SK-N-SH (cell line): ENCODE results near the gene ATCAY. TPM values are rescaled to one million over a fixed set of nuclear protein-coding genes. Genes with fewer than 3 reads are reported as not detected.

Experiments used
- CTCF ChIA-PET: fragments of 300-600, 350-600 bp; formaldehyde crosslinking; extraction: SDS; loops from one replicate; lab custom pipeline; 2021; lab: Yijun Ruan, JAX
- POLR2A ChIA-PET: fragments of 350-600 bp; sonication (Branson Sonifier 250); formaldehyde crosslinking; extraction: SDS; loops from one replicate; lab custom pipeline; 2020; ENCODE audit warnings: antibody characterized with exemption, inconsistent platforms; lab: Yijun Ruan, JAX
- DNase-seq: peaks from one replicate; pipeline ENCODE4 v3.0.0; 2012
- H2AFZ ChIP-seq: fragments of 200-600 bp; sonication (generic); 2 replicates; pipeline ENCODE4 v1.8.1; 2016; ENCODE audit warnings: antibody characterized with exemption, mild to moderate bottlenecking, low read depth
- H3F3A ChIP-seq: fragments of 200-600 bp; sonication (generic); replicated peaks from 2 replicates; pipeline ENCODE3; 2016; ENCODE audit warnings: antibody characterized with exemption, mild to moderate bottlenecking; ENCODE audit not compliant: insufficient read depth
- H3K27ac ChIP-seq, 2 experiments: fragments of 200-500 bp in 1 of 2; fragments of 200-600 bp in 1 of 2; sonication (Bioruptor generic) in 1 of 2; sonication (generic), shearing (Covaris generic) in 1 of 2; 2 replicates each; pipeline versions ENCODE4 v1.5.1 to v1.6.1; 2014 to 2016; ENCODE audit warnings: low read depth in 2 of 2, inconsistent platforms in 1 of 2, low read length in 1 of 2, mild to moderate bottlenecking in 1 of 2, mixed read lengths in 1 of 2
- H3K27me3 ChIP-seq: fragments of 200-600 bp; sonication (generic), shearing (Covaris generic); 2 replicates; pipeline ENCODE4 v1.6.1; 2016; ENCODE audit warnings: mixed run types; ENCODE audit not compliant: insufficient read depth
- H3K36me3 ChIP-seq, 2 experiments: fragments of 200-500 bp in 1 of 2; fragments of 200-600 bp in 1 of 2; sonication (Bioruptor generic) in 1 of 2; sonication (generic) in 1 of 2; replicated peaks in 1 of 2; 2 replicates each; pipeline versions ENCODE3 to v1.5.1; 2014 to 2016; ENCODE audit warnings: low read length in 1 of 2, mild to moderate bottlenecking in 1 of 2; ENCODE audit not compliant: insufficient read depth in 2 of 2, control insufficient read depth in 1 of 2
- H3K4me1 ChIP-seq, 2 experiments: fragments of 200-500 bp in 1 of 2; fragments of 200-600 bp in 1 of 2; sonication (Bioruptor generic) in 1 of 2; sonication (generic), shearing (Covaris generic) in 1 of 2; 2 replicates each; pipeline versions ENCODE4 v1.5.1 to v1.6.1; 2014 to 2016; ENCODE audit warnings: low read depth in 1 of 2, low read length in 1 of 2, mixed run types in 1 of 2; ENCODE audit not compliant: insufficient read depth in 2 of 2, control insufficient read depth in 1 of 2
- H3K4me2 ChIP-seq: fragments of 200-600 bp; sonication (generic), shearing (Covaris generic); 2 replicates; pipeline ENCODE4 v1.6.1; 2017; ENCODE audit warnings: mixed run types
- H3K4me3 ChIP-seq, 2 experiments: fragments of 200-500 bp in 1 of 2; fragments of 200-600 bp in 1 of 2; sonication (Bioruptor generic) in 1 of 2; sonication (generic), shearing (Covaris generic) in 1 of 2; 2 replicates each; pipeline versions ENCODE4 v1.5.1 to v1.8.1; 2014 to 2016; ENCODE audit warnings: low read depth in 2 of 2, inconsistent platforms in 1 of 2, low read length in 1 of 2, mild to moderate bottlenecking in 1 of 2, mixed read lengths in 1 of 2, moderate library complexity in 1 of 2
- H3K79me2 ChIP-seq: fragments of 200-600 bp; sonication (generic); 2 replicates; pipeline ENCODE4 v1.8.1; 2017; ENCODE audit warnings: mild to moderate bottlenecking; ENCODE audit not compliant: insufficient read depth
- H3K9ac ChIP-seq: fragments of 200-600 bp; sonication (generic); 2 replicates; pipeline ENCODE4 v1.6.1; 2017; ENCODE audit warnings: mixed run types
- H3K9me2 ChIP-seq: fragments of 200-600 bp; sonication (generic); 2 replicates; pipeline ENCODE4 v1.6.1; 2017; ENCODE audit warnings: mixed run types
- H3K9me3 ChIP-seq: fragments of 200-600 bp; sonication (generic); 2 replicates; pipeline ENCODE4 v1.6.1; 2017; ENCODE audit warnings: mixed run types, mild to moderate bottlenecking, moderate library complexity
- H4K20me1 ChIP-seq: fragments of 200-600 bp; sonication (generic); 2 replicates; pipeline ENCODE4 v1.6.1; 2017; ENCODE audit warnings: mild to moderate bottlenecking, mixed run types; ENCODE audit not compliant: insufficient read depth
- FOSL2 ChIP-seq: IDR thresholded peaks from 2 replicates; pipeline ENCODE4 v1.4.0; 2012; ENCODE audit warnings: low read depth, mild to moderate bottlenecking, moderate library complexity, borderline replicate concordance
- FOXJ3 ChIP-seq: sonication (generic); formaldehyde crosslinking; IDR thresholded peaks from 2 replicates; pipeline ENCODE4 v1.5.1; 2020; ENCODE audit warnings: mild to moderate bottlenecking, missing genetic modification reagents
- FOXM1 ChIP-seq: IDR thresholded peaks from 2 replicates; pipeline ENCODE4 v1.4.0; 2012; ENCODE audit warnings: low read depth, mild to moderate bottlenecking
- GATA2 ChIP-seq: sonication (generic); formaldehyde crosslinking; IDR thresholded peaks from 2 replicates; pipeline ENCODE4 v1.5.0; 2020; ENCODE audit warnings: mild to moderate bottlenecking, missing genetic modification reagents
- NRF1 ChIP-seq: IDR thresholded peaks from 2 replicates; pipeline ENCODE4 v1.6.1; 2012; ENCODE audit warnings: low read depth, mild to moderate bottlenecking, low read length
- REST ChIP-seq: IDR thresholded peaks from 2 replicates; pipeline ENCODE4 v1.6.1; 2012; ENCODE audit warnings: mild to moderate bottlenecking, low read depth, low read length, moderate library complexity
- RXRA ChIP-seq: IDR thresholded peaks from 2 replicates; pipeline ENCODE4 v1.4.0; 2012; ENCODE audit warnings: low read depth, mild to moderate bottlenecking, borderline replicate concordance
- SIN3A ChIP-seq: IDR thresholded peaks from 2 replicates; pipeline ENCODE4 v1.6.1; 2012; ENCODE audit warnings: low read depth, mild to moderate bottlenecking, low read length, moderate library complexity, borderline replicate concordance
- USF2 ChIP-seq: fragments of 150-350 bp; IDR thresholded peaks from 2 replicates; pipeline ENCODE4 v1.6.1; 2017; ENCODE audit warnings: antibody characterized with exemption, low read length, low read depth, borderline replicate concordance
- ZBTB33 ChIP-seq: IDR thresholded peaks from 2 replicates; pipeline ENCODE4 v1.4.0; 2012; ENCODE audit warnings: low read depth, borderline replicate concordance
- WGBS: methylation state at CpG from one replicate; pipeline ENCODE4 v1.1.6; 2017; ENCODE audit warnings: low lambda C conversion rate; 5-methylcytosine and 5-hydroxymethylcytosine counted together
- polyA plus RNA-seq, 3 experiments: library from polyadenylated mRNA; depleted of rRNA; stranded (reverse); fragments of >200 nt; gene quantifications; 2 replicates each; pipeline ENCODE4 v1.2.3, GENCODE V29; 2012
- TF ChIP-seq, protein P1 (sequence below): IDR thresholded peaks from 2 replicates; pipeline ENCODE4 v1.4.0; 2012; ENCODE audit warnings: low read depth, borderline replicate concordance
- TF ChIP-seq, protein P2 (sequence below): fragments of 150-350 bp; IDR thresholded peaks from 2 replicates; pipeline ENCODE4 v1.6.1; 2016; ENCODE audit warnings: mild to moderate bottlenecking, low read depth, low read length

ATCAY gene
- polyA plus RNA-seq, 1 of the 3 experiments (the other 2 are of a cell fraction) = 0.84 TPM

GRCh38 chr19:3931041-3931440 lies 50.6 kb downstream of the ATCAY start (continued):
- TF ChIP-seq ZBTB33 = no peak
- no peak for TF ChIP-seq GATA2 (CRISPR knock-in tag)

- Histone ChIP-seq H3K27ac (no peak within 1 kb of the TSS), H3K4me3 (no peak within 1 kb of the TSS), H3K79me2 (no peaks in the 10 kb centered on the region), H3K27me3 (peaks cover 22% of the 10 kb centered on the region), H3K9me3 (no peaks in the 10 kb centered on the region), H3K4me1 (no peaks in the 10 kb centered on the region), H3K36me3 (no peaks in the 10 kb centered on the region), H4K20me1 (no peaks in the 10 kb centered on the region), H3K9me2 (no peaks in the 10 kb centered on the region), H3F3A (no peaks in the 10 kb centered on the region), H3K4me2 (no peak within 1 kb of the TSS), H2AFZ (no peak within 1 kb of the TSS), H3K9ac (no peak within 1 kb of the TSS)
- POLR2A ChIA-PET = interaction anchor here (1.2 kb wide), 1 partner anchor 52 kb away, joined by 3 read pairs; the partner anchor contains the start of gene EEF2
- 12% methylated on average over 24 of the region's 51 CpGs for WGBS
- peak; percentile 65 for DNase-seq
- TF ChIP-seq USF2 (no peak), SIN3A (no peak), FOXM1 (no peak), RXRA (no peak), REST (no peak), FOSL2 (no peak), ZBTB33 (no peak), NRF1 (no peak), FOXJ3 (CRISPR knock-in tag) (no peak)
- TF ChIP-seq, protein P1, sequence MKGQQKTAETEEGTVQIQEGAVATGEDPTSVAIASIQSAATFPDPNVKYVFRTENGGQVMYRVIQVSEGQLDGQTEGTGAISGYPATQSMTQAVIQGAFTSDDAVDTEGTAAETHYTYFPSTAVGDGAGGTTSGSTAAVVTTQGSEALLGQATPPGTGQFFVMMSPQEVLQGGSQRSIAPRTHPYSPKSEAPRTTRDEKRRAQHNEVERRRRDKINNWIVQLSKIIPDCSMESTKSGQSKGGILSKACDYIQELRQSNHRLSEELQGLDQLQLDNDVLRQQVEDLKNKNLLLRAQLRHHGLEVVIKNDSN = no peak
- TF ChIP-seq, protein P2, sequence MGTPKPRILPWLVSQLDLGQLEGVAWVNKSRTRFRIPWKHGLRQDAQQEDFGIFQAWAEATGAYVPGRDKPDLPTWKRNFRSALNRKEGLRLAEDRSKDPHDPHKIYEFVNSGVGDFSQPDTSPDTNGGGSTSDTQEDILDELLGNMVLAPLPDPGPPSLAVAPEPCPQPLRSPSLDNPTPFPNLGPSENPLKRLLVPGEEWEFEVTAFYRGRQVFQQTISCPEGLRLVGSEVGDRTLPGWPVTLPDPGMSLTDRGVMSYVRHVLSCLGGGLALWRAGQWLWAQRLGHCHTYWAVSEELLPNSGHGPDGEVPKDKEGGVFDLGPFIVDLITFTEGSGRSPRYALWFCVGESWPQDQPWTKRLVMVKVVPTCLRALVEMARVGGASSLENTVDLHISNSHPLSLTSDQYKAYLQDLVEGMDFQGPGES = no peak
- CTCF ChIA-PET = interaction anchor here (0.6 to 1.1 kb wide), 3 partner anchors 35 to 72 kb away, joined by 3 to 4 read pairs (median 3); no protein-coding TSS in a partner anchor
Measured at GRCh38 chr19:3932931-3933810, 52.7 kb downstream of the ATCAY start, which contains the start of gene NMRK2. Gene NMRK2, plus strand, starts transcription at chr19:3933069. Its CDS starts 603 bp downstream, at chr19:3933672.
